Suppressor macrophage treated with lipopolysaccharide for 1 hour (primary cell): Measurements from ENCODE around the gene ESRRA.
A peak's percentile ranks its signal among the peaks of the same experiment; 100 is the strongest.

ENCODE experiments used
- DNase-seq, 3 donors: peaks; one replicate each; pipeline ENCODE4 v3.0.0-alpha.2; 2020 to 2022

Gene ESRRA

GRCh38 chr11:64305075-64305690 is at the start of gene ESRRA:
ESRRA (plus strand) TSS chr11:64305524; CDS start chr11:64307180, 1,656 bp downstream.
- DNase-seq, result peak; percentile 99 to 100 (median 100)

- no peak for DNase-seq
Measured at GRCh38 chr11:64256300-64256699, 49.0 kb upstream of the ESRRA start.

- DNase-seq, result no peak
Measured at GRCh38 chr11:64258356-64258755, 47.0 kb upstream of the ESRRA start.

- DNase-seq, result no peak
Measured at GRCh38 chr11:64258946-64259532, 46.3 kb upstream of the ESRRA start.

- DNase-seq, result peak; percentile 73 to 86 (median 84)
Measured at GRCh38 chr11:64259533-64260067, 45.7 kb upstream of the ESRRA start.

- peak; percentile 53 to 69 (median 63) for DNase-seq
Measured at GRCh38 chr11:64260147-64260708, 45.1 kb upstream of the ESRRA start.

- no peak for DNase-seq
Measured at GRCh38 chr11:64261556-64262080, 43.7 kb upstream of the ESRRA start.

- DNase-seq, result no peak
Measured at GRCh38 chr11:64262271-64263002, 42.9 kb upstream of the ESRRA start.

GRCh38 chr11:64263021-64263946 is 42.0 kb upstream of the ESRRA start:
- no peak for DNase-seq

GRCh38 chr11:64263947-64264317 is 41.4 kb upstream of the ESRRA start:
- no peak for DNase-seq

GRCh38 chr11:64264371-64264852 is 40.9 kb upstream of the ESRRA start:
- DNase-seq, result no peak

GRCh38 chr11:64265176-64266160 is 39.9 kb upstream of the ESRRA start:
- DNase-seq, result no peak

GRCh38 chr11:64266339-64266738 is 39.0 kb upstream of the ESRRA start:
- DNase-seq, result no peak

- no peak for DNase-seq
Measured at GRCh38 chr11:64267207-64267945, 37.9 kb upstream of the ESRRA start.

- peak in 2 of 3 donors; percentile 42 to 47 for DNase-seq
Measured at GRCh38 chr11:64268025-64268892, 37.1 kb upstream of the ESRRA start.

GRCh38 chr11:64268893-64269539 is 36.3 kb upstream of the ESRRA start:
- peak; percentile 47 to 56 (median 53) for DNase-seq

GRCh38 chr11:64269540-64270220 is 35.6 kb upstream of the ESRRA start:
- peak; percentile 98 to 100 (median 99) for DNase-seq
